Esophagus squamous epithelium (tissue), 4 donors: ENCODE results near the gene PCBD1.

Experiments used
- POLR2A ChIP-seq, 4 donors: fragments of 450-650 bp; IDR thresholded peaks; one replicate each; pipeline ENCODE4 v1.6.1; 2017; ENCODE audit warnings: antibody characterized with exemption in 4 of 4, mild to moderate bottlenecking in 4 of 4, moderate library complexity in 3 of 4
- TF ChIP-seq, protein P1 (sequence below), 6 experiments: fragments of 450-650 bp in 4 of 6; fragments of 200-600 bp in 2 of 6; sonication (generic) in 2 of 6; IDR thresholded peaks; one replicate each; pipeline ENCODE4 v1.5.1; 2016 to 2019; ENCODE audit warnings: antibody characterized with exemption in 6 of 6, mild to moderate bottlenecking in 4 of 6, moderate library complexity in 4 of 6

DNA sequence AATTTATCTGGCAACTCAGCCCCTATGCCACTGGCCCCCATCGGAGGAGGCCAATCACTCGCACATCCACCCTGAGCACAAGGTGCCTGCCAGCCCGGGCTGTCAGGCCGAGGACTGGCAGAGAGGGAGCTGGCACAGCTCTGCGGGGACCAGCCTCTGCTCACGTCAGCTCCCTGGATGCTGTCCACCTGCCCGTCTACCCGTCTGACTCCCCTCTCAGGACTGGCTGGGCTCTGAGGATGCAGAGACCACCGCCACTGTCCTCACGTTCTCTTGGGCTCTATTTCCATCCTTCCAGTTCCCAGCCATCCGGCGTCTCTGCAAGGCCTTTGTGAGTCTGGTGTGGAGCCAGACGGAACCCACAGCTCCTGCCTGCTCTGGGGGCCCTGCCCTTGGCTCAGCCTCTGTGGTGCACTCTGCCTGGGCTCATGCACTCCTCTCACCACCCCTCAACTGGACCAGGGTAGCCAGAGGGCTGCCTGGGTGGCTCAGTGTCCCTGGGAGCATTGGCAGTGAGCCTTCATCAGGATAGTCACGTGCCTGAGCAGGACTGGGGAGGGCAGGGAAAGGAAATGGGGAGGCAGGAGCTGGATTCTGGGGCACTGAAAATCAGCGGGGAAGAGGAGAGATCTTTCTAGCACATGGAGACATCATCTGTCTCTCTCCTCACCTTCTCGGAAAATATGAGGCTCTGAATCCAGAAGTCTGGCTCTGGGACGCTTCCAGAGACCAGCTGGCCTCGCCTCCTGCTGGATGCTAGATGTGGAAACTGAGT is 38.0 kb upstream of the PCBD1 start:
- TF ChIP-seq, protein P1, sequence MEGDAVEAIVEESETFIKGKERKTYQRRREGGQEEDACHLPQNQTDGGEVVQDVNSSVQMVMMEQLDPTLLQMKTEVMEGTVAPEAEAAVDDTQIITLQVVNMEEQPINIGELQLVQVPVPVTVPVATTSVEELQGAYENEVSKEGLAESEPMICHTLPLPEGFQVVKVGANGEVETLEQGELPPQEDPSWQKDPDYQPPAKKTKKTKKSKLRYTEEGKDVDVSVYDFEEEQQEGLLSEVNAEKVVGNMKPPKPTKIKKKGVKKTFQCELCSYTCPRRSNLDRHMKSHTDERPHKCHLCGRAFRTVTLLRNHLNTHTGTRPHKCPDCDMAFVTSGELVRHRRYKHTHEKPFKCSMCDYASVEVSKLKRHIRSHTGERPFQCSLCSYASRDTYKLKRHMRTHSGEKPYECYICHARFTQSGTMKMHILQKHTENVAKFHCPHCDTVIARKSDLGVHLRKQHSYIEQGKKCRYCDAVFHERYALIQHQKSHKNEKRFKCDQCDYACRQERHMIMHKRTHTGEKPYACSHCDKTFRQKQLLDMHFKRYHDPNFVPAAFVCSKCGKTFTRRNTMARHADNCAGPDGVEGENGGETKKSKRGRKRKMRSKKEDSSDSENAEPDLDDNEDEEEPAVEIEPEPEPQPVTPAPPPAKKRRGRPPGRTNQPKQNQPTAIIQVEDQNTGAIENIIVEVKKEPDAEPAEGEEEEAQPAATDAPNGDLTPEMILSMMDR (IDR thresholded peaks at IDR 0.05), result no peak
- no peak for TF ChIP-seq POLR2A (IDR thresholded peaks at IDR 0.05)
